Esophagus (tissue), 2 donors: ENCODE data around the gene RFXAP. TPM values are rescaled to one million over a fixed set of nuclear protein-coding genes. Genes with fewer than 3 reads are reported as not detected.
A peak's percentile ranks its signal among the peaks of the same experiment; 100 is the strongest.

Experiments
- H3K27ac ChIP-seq, 2 donors: one replicate each; pipeline ENCODE4 v1.5.1; 2013; ENCODE audit warnings: low read depth in 2 of 2, mild to moderate bottlenecking in 2 of 2, inconsistent platforms in 1 of 2, low read length in 1 of 2, moderate library complexity in 1 of 2
- H3K27me3 ChIP-seq, 2 donors: one replicate each; pipeline ENCODE4 v1.6.1; 2013; ENCODE audit warnings: low read length in 2 of 2, control low read depth in 1 of 2, mild to moderate bottlenecking in 1 of 2; ENCODE audit not compliant: insufficient read depth in 2 of 2, control insufficient read depth in 1 of 2
- H3K36me3 ChIP-seq, 2 donors: one replicate each; pipeline ENCODE4 v1.6.1; 2013; ENCODE audit warnings: low read length in 1 of 2; ENCODE audit not compliant: control insufficient read depth in 2 of 2, insufficient read depth in 2 of 2
- H3K4me1 ChIP-seq, 2 donors: one replicate each; pipeline ENCODE4 v1.6.1; 2013; ENCODE audit warnings: low read length in 1 of 2; ENCODE audit not compliant: control insufficient read depth in 2 of 2, insufficient read depth in 2 of 2
- H3K4me3 ChIP-seq, 2 donors: one replicate each; pipeline ENCODE4 v1.5.1; 2013; ENCODE audit warnings: low read length in 2 of 2, mild to moderate bottlenecking in 2 of 2, low read depth in 1 of 2, moderate library complexity in 1 of 2
- H3K9me3 ChIP-seq, 2 donors: one replicate each; pipeline ENCODE4 v1.6.1; 2013; ENCODE audit warnings: mild to moderate bottlenecking in 2 of 2, low read depth in 1 of 2, low read length in 1 of 2, moderate library complexity in 1 of 2; ENCODE audit not compliant: control insufficient read depth in 2 of 2, insufficient read depth in 1 of 2
- WGBS, 2 donors: extraction: QIAGEN DNeasy Blood & Tissue Kit; methylation state at CpG; one replicate each; pipeline ENCODE4 v1.1.7; 2013; 5-methylcytosine and 5-hydroxymethylcytosine counted together
- polyA plus RNA-seq, 2 donors: library from polyadenylated mRNA; stranded (reverse); fragments of 200-250 nt; gene quantifications; one replicate each; pipeline ENCODE4 v1.2.3, GENCODE V29; 2013
- donor health status: healthy with polysubstance abuse.
- donor health status: Bipolar disorder and iron deficiency.

Gene RFXAP
- polyA plus RNA-seq, 2 donors: 1.4 to 1.6 TPM

- WGBS, 2 donors: 92 to 93% methylated on average over 2 of the region's 2 CpGs
- no peak overlapping the region for H3K27ac ChIP-seq
- H3K36me3 ChIP-seq: no peaks in the 10 kb centered on the region
- no peaks in the 10 kb centered on the region for H3K27me3 ChIP-seq
- no peaks in the 10 kb centered on the region for H3K4me1 ChIP-seq
- H3K4me3 ChIP-seq: no peak overlapping the region
- H3K9me3 ChIP-seq: no peaks in the 10 kb centered on the region
Measured at GRCh38 chr13:36807616-36808015, 11.4 kb upstream of the RFXAP start.

GRCh38 chr13:36813225-36813624, 5.8 kb upstream of the RFXAP start:
- Histone ChIP-seq H3K27ac (no peak overlapping the region), H3K9me3 (no peaks in the 10 kb centered on the region), H3K36me3 (no peaks in the 10 kb centered on the region), H3K4me3 (no peak overlapping the region), H3K27me3 (no peaks in the 10 kb centered on the region), H3K4me1 (peaks cover 0 to 2% of the 10 kb centered on the region in 2 donors)
- WGBS, 2 donors: 85 to 100% methylated on average over 1 of the region's 1 CpG

- no peaks in the 10 kb centered on the region for H3K27me3 ChIP-seq
- peaks cover 0 to 2% of the 10 kb centered on the region in 2 donors for H3K4me1 ChIP-seq
- 42 to 45% methylated on average over 9 of the region's 9 CpGs for whole genome bisulfite sequencing, 2 donors
- no peak overlapping the region for H3K27ac ChIP-seq
- no peaks in the 10 kb centered on the region for H3K9me3 ChIP-seq
- no peak overlapping the region for H3K4me3 ChIP-seq
- H3K36me3 ChIP-seq: no peaks in the 10 kb centered on the region
Measured at GRCh38 chr13:36814465-36814864, 4.6 kb upstream of the RFXAP start.

- Histone ChIP-seq H3K4me3 (no peak overlapping the region), H3K36me3 (no peaks in the 10 kb centered on the region), H3K4me1 (peaks cover 0 to 5% of the 10 kb centered on the region in 2 donors), H3K27ac (no peak overlapping the region), H3K27me3 (no peaks in the 10 kb centered on the region), H3K9me3 (no peaks in the 10 kb centered on the region)
- WGBS, 2 donors: 67 to 69% methylated on average over 2 of the region's 2 CpGs
Measured at GRCh38 chr13:36815062-36815461, 4.0 kb upstream of the RFXAP start.

- Histone ChIP-seq H3K4me3 (peak overlapping the region; percentile 73 to 76), H3K4me1 (peaks cover 0 to 5% of the 10 kb centered on the region in 2 donors), H3K27ac (no peak overlapping the region), H3K9me3 (no peaks in the 10 kb centered on the region), H3K36me3 (no peaks in the 10 kb centered on the region), H3K27me3 (no peaks in the 10 kb centered on the region)
- whole genome bisulfite sequencing, 2 donors: 37 to 41% methylated on average over 12 of the region's 12 CpGs
Measured at GRCh38 chr13:36817996-36818803, 822 bp upstream of the RFXAP start.

GRCh38 chr13:36819739-36820090, 693 bp downstream of the RFXAP start:
- Histone ChIP-seq H3K4me3 (peak overlapping the region; percentile 73 to 76), H3K4me1 (peaks cover 0 to 3% of the 10 kb centered on the region in 2 donors), H3K27me3 (no peaks in the 10 kb centered on the region), H3K36me3 (no peaks in the 10 kb centered on the region), H3K27ac (no peak overlapping the region), H3K9me3 (no peaks in the 10 kb centered on the region)
- WGBS, 2 donors: 1% methylated on average over 20 of the region's 20 CpGs

GRCh38 chr13:36820222-36820621, 1.2 kb downstream of the RFXAP start:
- 58% methylated on average over 4 of the region's 4 CpGs for WGBS, 2 donors
- Histone ChIP-seq H3K27me3 (no peaks in the 10 kb centered on the region), H3K4me1 (peaks cover 0 to 3% of the 10 kb centered on the region in 2 donors), H3K9me3 (no peaks in the 10 kb centered on the region), H3K27ac (no peak overlapping the region), H3K4me3 (peak overlapping the region in 1 of 2 donors; percentile 76), H3K36me3 (no peaks in the 10 kb centered on the region)

GRCh38 chr13:36822785-36823184, 3.8 kb downstream of the RFXAP start:
- Histone ChIP-seq H3K4me1 (peaks cover 0 to 3% of the 10 kb centered on the region in 2 donors), H3K27me3 (no peaks in the 10 kb centered on the region), H3K36me3 (no peaks in the 10 kb centered on the region), H3K27ac (no peak overlapping the region), H3K4me3 (no peak overlapping the region), H3K9me3 (no peaks in the 10 kb centered on the region)
- whole genome bisulfite sequencing, 2 donors: 68 to 74% methylated on average over 3 of the region's 3 CpGs

- Histone ChIP-seq H3K4me1 (no peaks in the 10 kb centered on the region), H3K27ac (no peak overlapping the region), H3K9me3 (no peaks in the 10 kb centered on the region), H3K36me3 (peaks cover 0 to 7% of the 10 kb centered on the region in 2 donors), H3K4me3 (no peak overlapping the region), H3K27me3 (no peaks in the 10 kb centered on the region)
- WGBS, 2 donors: 45 to 57% methylated on average over 1 of the region's 1 CpG
Measured at GRCh38 chr13:36829753-36830152, 10.7 kb downstream of the RFXAP start.

GRCh38 chr13:36831291-36831690, 12.3 kb downstream of the RFXAP start:
- H3K9me3 ChIP-seq: no peaks in the 10 kb centered on the region
- no peak overlapping the region for H3K27ac ChIP-seq
- peaks cover 0 to 7% of the 10 kb centered on the region in 2 donors for H3K36me3 ChIP-seq
- H3K4me1 ChIP-seq: no peaks in the 10 kb centered on the region
- 95 to 96% methylated on average over 3 of the region's 3 CpGs for WGBS, 2 donors
- H3K27me3 ChIP-seq: no peaks in the 10 kb centered on the region
- no peak overlapping the region for H3K4me3 ChIP-seq
